MV-4-11 (cell line): ENCODE data around the gene DERL2.

ENCODE experiments used
- DNase-seq: peaks from one replicate; lab custom pipeline; 2025; lab: John Stamatoyannopoulos, UW

DERL2 gene

GRCh38 chr17:5501685-5502084 is 15.7 kb upstream of the DERL2 start:
- DNase-seq: no peak

DNA sequence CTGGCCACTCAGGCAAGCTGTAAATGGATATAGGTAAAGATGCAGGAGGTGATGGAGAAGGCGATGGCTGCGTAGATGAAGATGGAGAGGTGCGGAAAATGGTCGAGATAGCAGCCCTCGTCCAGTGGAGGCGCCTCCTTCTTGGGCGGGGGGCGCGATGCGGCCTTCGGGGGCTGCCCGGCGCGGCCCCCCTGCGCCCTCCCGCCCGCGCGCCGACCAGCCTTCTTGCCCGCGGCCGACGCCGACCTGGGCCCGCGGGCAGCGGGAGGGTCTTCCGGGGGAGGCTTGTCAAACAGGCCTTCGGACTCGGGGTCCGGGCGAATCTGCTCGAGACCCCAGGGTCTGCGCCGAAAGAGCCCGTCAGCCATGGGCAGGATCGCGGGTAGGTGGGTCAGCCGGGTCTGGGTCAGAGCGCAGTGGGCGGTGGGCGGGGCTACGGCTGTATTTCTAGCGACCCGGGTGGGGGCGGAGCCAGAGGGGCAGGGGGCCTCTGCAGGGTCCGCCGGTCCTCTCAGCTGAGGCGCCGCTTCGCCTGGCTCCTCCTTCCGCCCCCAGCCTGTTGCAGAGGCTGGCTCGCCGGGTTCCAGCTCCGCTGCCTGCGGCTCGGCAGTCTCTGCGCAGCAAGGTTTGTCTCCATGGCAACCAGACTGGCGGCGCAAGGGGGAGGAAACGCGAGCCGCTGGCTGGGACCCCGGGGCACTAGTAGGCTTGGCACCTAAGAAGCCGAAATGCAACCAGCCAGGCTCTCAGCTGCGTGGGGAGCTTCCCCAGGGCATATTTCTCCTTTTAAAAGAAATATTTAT is 14.8 kb upstream of the DERL2 start:
- peak; percentile 52 for DNase-seq

DNA sequence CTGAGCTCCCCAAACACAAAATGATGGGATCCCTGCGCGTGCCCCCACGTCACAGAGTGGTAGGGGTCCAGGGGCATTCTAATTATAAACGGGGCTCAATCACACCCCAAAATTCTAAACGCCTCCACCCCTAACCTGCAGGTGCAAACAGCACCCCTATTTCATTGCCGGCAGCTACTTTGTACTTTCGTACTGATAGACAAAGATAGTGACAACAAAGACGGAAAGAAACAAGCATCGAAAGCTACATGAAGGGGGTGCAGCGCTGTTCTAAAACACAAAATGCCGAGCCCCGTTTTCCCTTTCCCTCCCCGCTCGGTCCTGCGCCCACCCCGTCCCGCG is 14.2 kb upstream of the DERL2 start:
- no peak for DNase-seq

GRCh38 chr17:5499476-5500231 is 13.7 kb upstream of the DERL2 start:
- DNase-seq: no peak

DNA sequence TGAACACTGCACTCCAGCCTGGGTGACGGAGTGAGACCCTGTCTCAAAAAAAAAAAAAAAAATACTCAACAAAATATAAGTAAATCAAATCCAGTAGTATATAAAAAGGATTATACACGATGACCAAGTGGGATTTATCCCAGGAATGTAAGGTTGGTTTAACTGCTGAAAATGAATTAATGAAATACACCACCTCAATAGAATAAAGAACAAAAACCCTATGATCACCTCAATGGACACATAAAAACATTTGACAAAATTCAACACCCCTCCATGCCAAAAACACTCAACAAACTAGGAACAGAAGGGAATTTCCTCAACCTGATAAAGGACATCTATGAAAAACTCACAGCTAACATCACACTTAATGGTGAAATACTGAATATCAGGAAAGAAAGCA is 7.0 kb upstream of the DERL2 start:
- DNase-seq: no peak

- no peak for DNase-seq
Measured at GRCh38 chr17:5488752-5489151, 2.8 kb upstream of the DERL2 start.

- peak; percentile 99 for DNase-seq
Measured at GRCh38 chr17:5486206-5487124, 487 bp upstream of the DERL2 start, which contains the start of gene MIS12. TSS of gene MIS12 (plus strand) at chr17:5486566. CDS start at chr17:5488863, 2,297 bp downstream.

GRCh38 chr17:5481451-5481850 is 4.5 kb downstream of the DERL2 start:
- no peak for DNase-seq

DNA sequence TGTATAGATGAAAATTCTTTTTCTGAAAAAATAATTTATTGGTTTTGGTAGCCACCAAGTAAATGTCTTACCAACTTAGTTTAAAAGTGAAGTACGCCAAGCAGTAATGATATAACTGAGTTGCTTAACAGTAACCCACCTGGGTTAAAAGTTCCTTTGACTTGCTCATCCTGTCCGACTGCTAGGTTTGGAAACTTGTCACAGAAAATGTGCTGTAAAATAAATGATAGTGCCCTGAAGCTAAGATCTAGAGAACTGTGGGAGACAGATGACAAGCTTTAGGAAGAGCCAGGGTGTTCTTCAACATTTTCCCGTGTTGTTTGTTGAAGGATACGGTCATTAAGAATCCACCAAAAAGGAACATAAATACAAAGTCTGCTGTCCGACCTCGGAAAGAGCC is 5.0 kb downstream of the DERL2 start:
- DNase-seq: no peak

DNA sequence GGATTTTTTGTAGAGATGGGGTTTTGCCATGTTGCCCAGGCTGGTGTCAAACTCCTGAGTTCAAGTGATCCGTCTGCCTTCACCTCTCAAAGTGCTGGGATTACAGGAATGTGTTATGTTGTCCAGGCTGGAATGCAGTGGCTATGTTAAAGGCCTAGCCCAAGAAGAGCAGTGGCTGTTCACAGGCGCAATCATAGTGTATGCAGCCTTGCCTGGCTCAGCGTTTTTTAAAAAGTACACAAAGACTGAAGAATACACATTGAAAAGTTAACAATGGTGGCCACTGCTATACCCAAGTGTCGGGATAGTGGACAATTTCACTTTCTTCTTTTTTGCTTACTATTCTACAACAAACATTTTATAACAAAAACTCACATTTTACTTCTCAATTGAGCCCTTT is 7.0 kb downstream of the DERL2 start:
- no peak for DNase-seq

DNA sequence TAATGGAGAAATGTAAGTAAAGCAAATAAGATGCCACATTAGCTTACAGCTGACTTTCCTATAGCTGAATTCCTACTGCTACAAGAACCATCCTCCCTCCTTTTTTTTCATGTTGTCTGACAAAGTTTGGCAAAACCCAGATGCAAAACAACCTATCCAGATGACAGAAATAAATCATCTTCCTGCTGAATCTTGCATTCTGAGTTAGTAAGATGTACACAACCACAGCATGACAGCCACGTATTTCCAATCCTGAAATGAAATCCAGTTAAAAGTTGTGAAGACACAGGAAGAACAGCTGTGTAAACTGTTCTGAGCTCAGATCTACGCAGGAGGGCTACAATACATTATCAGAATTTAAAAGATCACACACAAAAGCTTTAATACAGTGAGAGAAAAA is 12.1 kb downstream of the DERL2 start:
- no peak for DNase-seq

DNA sequence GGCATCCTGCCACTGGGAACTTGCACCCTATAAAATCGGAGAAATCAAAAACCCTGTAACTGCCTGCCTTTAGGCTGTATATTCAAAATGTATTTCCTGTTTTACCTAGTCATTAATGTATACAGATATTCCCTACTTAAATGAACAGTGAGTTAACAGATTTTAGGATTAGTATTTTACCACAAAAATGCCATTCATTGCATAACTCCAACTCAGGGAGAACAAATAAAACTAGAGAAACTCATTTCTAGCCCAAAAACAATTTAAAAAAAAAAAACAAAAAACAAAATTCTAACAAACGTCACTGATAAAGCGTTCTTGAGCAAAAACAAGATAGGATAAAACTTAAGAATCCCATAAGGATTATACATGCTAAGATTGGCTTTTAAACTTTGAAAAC is 13.5 kb downstream of the DERL2 start:
- no peak for DNase-seq

DNA sequence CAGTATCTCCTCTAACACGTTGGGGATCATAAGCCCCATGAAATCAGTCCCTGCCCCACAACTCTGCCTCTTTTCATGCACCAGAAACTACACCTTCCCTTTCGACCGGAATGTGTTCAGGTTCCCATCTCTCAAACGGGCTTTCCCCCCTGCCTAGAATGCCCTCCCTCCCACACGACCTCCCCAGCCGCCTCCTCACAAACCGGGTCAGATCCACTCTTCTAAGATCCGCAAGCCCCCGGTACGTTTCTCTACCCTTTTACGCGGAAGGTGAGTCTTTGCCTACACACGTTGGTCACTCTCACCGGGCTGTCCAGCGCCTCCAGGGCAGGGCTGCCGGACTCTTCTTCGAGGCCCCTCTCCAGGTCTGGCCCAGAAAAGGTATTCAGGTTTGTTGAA is 17.9 kb downstream of the DERL2 start:
- no peak for DNase-seq

GRCh38 chr17:5467416-5467815 is 18.6 kb downstream of the DERL2 start:
- DNase-seq: no peak

DNA sequence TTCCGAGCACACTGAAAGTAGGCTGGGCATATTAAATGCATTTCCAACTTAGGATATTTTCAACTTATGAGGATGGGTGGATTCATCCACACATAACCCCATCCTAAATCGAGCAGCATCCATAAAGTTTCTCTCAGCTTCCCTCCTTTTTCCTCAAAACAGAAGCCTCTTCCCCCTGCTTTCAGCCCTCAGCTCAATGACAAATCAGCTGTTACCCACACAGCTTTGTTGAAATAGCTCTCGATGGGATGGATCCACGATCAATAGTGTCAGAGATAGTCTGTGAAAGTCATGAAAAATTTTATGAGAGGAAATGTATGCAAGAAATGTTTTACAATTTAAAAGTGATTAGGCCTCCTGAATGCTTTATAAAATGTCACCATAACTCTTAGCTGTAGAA is 19.7 kb downstream of the DERL2 start:
- DNase-seq: no peak

GRCh38 chr17:5464717-5465507 is 21.1 kb downstream of the DERL2 start:
- no peak for DNase-seq

- DNase-seq: no peak
Measured at GRCh38 chr17:5446786-5447185, 39.2 kb downstream of the DERL2 start.

GRCh38 chr17:5444209-5444608 is 41.8 kb downstream of the DERL2 start:
- no peak for DNase-seq

- DNase-seq: no peak
Measured at GRCh38 chr17:5443728-5444127, 42.2 kb downstream of the DERL2 start.

GRCh38 chr17:5439446-5439764 is 46.6 kb downstream of the DERL2 start:
- DNase-seq: no peak

- DNase-seq: peak; percentile 92
Measured at GRCh38 chr17:5438716-5439445, 47.1 kb downstream of the DERL2 start, which contains the start of gene C1QBP. TSS of gene C1QBP (minus strand) at chr17:5439155. CDS start at chr17:5439073, 82 bp downstream.
